Measurements from ENCODE around the gene TRMT13.

TRMT13 gene

DNA sequence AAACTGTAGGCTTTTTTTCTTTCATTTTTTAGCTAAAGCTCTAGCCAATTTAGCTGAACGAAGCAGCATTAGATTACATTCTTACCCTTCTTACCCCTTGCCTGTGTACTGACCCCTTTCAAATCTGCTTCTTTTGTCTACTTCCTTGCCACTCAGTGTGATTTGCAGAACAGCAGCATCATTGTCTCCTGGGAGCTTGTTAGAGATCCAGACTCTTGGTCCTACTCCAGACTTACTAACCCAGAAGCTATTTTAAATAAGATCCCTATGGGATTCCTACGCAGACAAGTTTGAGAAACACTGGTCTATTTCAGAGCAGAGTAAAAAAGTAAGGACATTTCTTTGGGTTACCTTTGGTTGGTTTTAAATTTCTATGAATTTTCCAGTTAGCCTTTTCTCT, 31.3 kb downstream of the TRMT13 start:
- Histone ChIP-seq H3K27me3 (no peaks in the 10 kb centered on the region), H3K27ac (no peak overlapping the region), H3K36me3 (no peaks in the 10 kb centered on the region), H3K9me3 (no peaks in the 10 kb centered on the region), H3K4me3 (ENCODE audit: low read depth in 1 of 2, low read length in 1 of 2) (no peak overlapping the region), H3K4me1 (ENCODE audit: control insufficient read depth in 1 of 2, insufficient read depth in 1 of 2, low read depth in 1 of 2, low read length in 1 of 2) (no peaks in the 10 kb centered on the region)
- TF ChIP-seq, protein P1, sequence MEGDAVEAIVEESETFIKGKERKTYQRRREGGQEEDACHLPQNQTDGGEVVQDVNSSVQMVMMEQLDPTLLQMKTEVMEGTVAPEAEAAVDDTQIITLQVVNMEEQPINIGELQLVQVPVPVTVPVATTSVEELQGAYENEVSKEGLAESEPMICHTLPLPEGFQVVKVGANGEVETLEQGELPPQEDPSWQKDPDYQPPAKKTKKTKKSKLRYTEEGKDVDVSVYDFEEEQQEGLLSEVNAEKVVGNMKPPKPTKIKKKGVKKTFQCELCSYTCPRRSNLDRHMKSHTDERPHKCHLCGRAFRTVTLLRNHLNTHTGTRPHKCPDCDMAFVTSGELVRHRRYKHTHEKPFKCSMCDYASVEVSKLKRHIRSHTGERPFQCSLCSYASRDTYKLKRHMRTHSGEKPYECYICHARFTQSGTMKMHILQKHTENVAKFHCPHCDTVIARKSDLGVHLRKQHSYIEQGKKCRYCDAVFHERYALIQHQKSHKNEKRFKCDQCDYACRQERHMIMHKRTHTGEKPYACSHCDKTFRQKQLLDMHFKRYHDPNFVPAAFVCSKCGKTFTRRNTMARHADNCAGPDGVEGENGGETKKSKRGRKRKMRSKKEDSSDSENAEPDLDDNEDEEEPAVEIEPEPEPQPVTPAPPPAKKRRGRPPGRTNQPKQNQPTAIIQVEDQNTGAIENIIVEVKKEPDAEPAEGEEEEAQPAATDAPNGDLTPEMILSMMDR (IDR thresholded peaks at IDR 0.05) = no peak

DNA sequence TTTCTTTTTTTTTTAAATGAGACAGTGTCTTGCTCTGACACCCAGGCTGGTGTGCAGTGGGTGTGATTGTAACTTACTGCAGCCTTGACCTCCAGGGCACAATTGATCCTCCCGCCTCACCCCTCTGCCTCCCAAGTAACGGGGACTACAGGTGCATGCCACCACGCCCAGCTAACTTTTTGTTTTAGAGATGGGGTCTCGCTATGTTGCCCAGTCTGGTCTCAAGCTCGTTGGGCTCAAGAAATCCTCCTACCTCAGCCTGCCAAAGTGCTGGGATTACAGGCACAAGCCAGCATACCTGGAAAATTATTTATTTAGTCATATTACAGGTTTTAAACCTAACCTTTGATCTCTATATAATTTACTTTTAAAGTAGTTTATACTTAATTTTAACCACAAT, 31.7 kb downstream of the TRMT13 start:
- TF ChIP-seq, protein P1 (IDR thresholded peaks at IDR 0.05) = no peak
- no peaks in the 10 kb centered on the region for H3K9me3 ChIP-seq
- no peak overlapping the region for H3K27ac ChIP-seq
- H3K27me3 ChIP-seq = no peaks in the 10 kb centered on the region
- no peaks in the 10 kb centered on the region for H3K4me1 ChIP-seq (ENCODE audit: control insufficient read depth in 1 of 2, insufficient read depth in 1 of 2, low read depth in 1 of 2, low read length in 1 of 2)
- no peak overlapping the region for H3K4me3 ChIP-seq (ENCODE audit: low read depth in 1 of 2, low read length in 1 of 2)
- H3K36me3 ChIP-seq = no peaks in the 10 kb centered on the region

DNA sequence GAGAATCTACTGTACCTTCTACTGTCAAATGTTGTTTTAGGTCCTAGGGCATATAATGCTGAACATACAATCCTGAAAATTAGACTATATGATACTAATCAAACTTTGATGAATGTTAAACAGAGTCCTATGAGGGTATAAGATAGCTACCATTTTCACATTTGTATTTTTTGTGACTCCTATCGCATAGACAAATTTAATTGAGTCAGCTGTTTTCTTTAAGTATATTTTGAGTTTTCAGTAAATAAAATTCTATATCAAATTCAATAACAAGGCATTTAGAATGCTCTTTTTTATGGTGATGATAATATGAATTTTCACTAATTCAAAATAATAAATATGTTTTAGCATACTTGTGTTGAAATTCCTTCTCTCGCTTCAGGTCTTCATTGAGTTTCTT, 35.1 kb downstream of the TRMT13 start:
- Histone ChIP-seq H3K27me3 (no peaks in the 10 kb centered on the region), H3K9me3 (no peaks in the 10 kb centered on the region), H3K27ac (no peak overlapping the region), H3K4me3 (ENCODE audit: low read depth in 1 of 2, low read length in 1 of 2) (no peak overlapping the region), H3K36me3 (no peaks in the 10 kb centered on the region), H3K4me1 (ENCODE audit: control insufficient read depth in 1 of 2, insufficient read depth in 1 of 2, low read depth in 1 of 2, low read length in 1 of 2) (no peaks in the 10 kb centered on the region)
- TF ChIP-seq, protein P1 (IDR thresholded peaks at IDR 0.05) = no peak

DNA sequence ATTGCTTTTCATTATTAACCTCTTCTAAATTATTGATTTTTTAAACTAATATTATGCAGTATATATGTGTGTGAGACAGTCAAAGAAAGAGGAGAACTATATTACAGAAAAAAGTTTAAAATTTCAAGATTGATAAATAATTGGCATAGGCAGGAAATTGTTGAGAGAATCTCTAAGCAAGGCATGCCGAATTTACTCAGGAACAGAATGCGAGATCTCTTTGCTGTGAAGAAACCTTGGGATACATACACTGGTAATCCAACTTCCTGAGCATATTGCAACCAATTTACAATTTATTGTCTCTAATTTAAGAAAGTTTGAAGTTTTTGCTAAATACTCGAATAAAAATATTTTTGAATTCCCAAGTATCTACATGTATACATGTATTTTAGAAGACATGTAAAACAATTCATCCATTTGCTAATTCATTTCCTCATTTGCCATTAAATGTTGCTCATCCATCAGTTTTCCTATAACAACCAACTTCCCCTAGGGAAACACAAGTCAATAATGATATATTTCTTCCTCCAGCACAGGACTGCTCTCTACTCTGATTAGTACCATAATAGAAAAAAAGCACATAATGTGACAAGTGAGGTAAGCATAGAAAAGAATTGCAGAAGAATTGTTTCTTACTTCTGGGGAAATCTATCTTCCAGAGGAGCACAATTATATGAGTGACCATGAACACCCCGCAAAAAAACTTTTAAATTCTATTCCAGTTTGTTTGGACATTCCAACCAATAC, 44.5 kb downstream of the TRMT13 start:
- Histone ChIP-seq H3K4me3 (ENCODE audit: low read depth in 1 of 2, low read length in 1 of 2) (no peak overlapping the region), H3K36me3 (no peaks in the 10 kb centered on the region), H3K9me3 (no peaks in the 10 kb centered on the region), H3K27me3 (no peaks in the 10 kb centered on the region), H3K27ac (no peak overlapping the region), H3K4me1 (ENCODE audit: control insufficient read depth in 1 of 2, insufficient read depth in 1 of 2, low read depth in 1 of 2, low read length in 1 of 2) (no peaks in the 10 kb centered on the region)
- TF ChIP-seq, protein P1 (IDR thresholded peaks at IDR 0.05) = no peak

DNA sequence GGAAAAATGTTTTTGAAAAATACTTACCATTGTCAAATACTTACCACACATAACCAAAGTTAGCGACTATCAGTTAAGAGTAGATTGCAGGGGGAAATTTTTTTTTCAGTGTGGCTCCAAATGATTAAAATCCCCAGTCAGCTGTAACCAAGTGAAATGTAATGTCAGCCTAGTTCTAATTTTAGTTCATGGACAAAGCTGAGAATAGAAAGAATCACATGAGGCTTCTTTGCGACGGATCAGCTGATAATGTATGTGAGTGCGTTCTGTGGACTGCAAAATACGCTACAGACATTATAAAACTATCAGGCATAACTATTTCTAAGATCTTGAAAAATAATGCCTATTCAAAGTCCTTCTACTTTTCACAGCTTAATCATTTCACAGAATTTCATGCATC, 45.1 kb downstream of the TRMT13 start, which contains the start of gene LRRC39:
LRRC39 (minus strand) TSS at position 166 of the 400 bp plus-strand sequence. CDS start 9,740 bp downstream, outside the sequence.
- Histone ChIP-seq H3K27me3 (no peaks in the 10 kb centered on the region), H3K4me1 (ENCODE audit: control insufficient read depth in 1 of 2, insufficient read depth in 1 of 2, low read depth in 1 of 2, low read length in 1 of 2) (no peaks in the 10 kb centered on the region), H3K9me3 (no peaks in the 10 kb centered on the region), H3K27ac (no peak within 1 kb of the TSS), H3K36me3 (no peaks in the 10 kb centered on the region), H3K4me3 (ENCODE audit: low read depth in 1 of 2, low read length in 1 of 2) (no peak within 1 kb of the TSS)
- TF ChIP-seq, protein P1 (IDR thresholded peaks at IDR 0.05) = no peak

All from neutrophil (primary cell).